ENCODE measurements around the gene ARF1. TPM values are rescaled to one million over a fixed set of nuclear protein-coding genes. Genes with fewer than 3 reads are reported as not detected.

Gene ARF1
- total RNA-seq, 1 donor from 2014 or later = 152 TPM

GRCh38 chr1:228050571-228051231 lies 31.8 kb upstream of the ARF1 start:
- no peak for DNase-seq

- no peak for DNase-seq
These were observed 24.1 kb upstream of the ARF1 start for GRCh38 chr1:228058172-228058948.

DNA sequence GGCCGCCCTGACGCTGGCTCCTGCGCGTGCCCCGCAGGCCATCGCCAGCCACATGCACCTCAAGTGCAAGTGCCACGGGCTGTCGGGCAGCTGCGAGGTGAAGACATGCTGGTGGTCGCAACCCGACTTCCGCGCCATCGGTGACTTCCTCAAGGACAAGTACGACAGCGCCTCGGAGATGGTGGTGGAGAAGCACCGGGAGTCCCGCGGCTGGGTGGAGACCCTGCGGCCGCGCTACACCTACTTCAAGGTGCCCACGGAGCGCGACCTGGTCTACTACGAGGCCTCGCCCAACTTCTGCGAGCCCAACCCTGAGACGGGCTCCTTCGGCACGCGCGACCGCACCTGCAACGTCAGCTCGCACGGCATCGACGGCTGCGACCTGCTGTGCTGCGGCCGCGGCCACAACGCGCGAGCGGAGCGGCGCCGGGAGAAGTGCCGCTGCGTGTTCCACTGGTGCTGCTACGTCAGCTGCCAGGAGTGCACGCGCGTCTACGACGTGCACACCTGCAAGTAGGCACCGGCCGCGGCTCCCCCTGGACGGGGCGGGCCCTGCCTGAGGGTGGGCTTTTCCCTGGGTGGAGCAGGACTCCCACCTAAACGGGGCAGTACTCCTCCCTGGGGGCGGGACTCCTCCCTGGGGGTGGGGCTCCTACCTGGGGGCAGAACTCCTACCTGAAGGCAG lies 23.4 kb upstream of the ARF1 start:
- no peak for DNase-seq

DNA sequence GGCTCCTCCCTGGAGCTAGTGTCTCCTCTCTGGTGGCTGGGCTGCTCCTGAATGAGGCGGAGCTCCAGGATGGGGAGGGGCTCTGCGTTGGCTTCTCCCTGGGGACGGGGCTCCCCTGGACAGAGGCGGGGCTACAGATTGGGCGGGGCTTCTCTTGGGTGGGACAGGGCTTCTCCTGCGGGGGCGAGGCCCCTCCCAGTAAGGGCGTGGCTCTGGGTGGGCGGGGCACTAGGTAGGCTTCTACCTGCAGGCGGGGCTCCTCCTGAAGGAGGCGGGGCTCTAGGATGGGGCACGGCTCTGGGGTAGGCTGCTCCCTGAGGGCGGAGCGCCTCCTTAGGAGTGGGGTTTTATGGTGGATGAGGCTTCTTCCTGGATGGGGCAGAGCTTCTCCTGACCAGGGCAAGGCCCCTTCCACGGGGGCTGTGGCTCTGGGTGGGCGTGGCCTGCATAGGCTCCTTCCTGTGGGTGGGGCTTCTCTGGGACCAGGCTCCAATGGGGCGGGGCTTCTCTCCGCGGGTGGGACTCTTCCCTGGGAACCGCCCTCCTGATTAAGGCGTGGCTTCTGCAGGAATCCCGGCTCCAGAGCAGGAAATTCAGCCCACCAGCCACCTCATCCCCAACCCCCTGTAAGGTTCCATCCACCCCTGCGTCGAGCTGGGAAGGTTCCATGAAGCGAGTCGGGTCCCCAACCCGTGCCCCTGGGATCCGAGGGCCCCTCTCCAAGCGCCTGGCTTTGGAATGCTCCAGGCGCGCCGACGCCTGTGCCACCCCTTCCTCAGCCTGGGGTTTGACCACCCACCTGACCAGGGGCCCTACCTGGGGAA lies 22.7 kb upstream of the ARF1 start:
- DNase-seq = peak; percentile 61

DNA sequence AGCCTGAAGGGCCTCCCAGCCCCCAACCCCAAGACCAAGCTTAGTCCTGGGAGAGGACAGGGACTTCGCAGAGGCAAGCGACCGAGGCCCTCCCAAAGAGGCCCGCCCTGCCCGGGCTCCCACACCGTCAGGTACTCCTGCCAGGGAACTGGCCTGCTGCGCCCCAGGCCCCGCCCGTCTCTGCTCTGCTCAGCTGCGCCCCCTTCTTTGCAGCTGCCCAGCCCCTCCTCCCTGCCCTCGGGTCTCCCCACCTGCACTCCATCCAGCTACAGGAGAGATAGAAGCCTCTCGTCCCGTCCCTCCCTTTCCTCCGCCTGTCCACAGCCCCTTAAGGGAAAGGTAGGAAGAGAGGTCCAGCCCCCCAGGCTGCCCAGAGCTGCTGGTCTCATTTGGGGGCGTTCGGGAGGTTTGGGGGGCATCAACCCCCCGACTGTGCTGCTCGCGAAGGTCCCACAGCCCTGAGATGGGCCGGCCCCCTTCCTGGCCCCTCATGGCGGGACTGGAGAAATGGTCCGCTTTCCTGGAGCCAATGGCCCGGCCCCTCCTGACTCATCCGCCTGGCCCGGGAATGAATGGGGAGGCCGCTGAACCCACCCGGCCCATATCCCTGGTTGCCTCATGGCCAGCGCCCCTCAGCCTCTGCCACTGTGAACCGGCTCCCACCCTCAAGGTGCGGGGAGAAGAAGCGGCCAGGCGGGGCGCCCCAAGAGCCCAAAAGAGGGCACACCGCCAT lies 21.9 kb upstream of the ARF1 start:
- DNase-seq = peak; percentile 20

- DNase-seq = no peak
These were observed 21.0 kb upstream of the ARF1 start for GRCh38 chr1:228061411-228062084.

DNA sequence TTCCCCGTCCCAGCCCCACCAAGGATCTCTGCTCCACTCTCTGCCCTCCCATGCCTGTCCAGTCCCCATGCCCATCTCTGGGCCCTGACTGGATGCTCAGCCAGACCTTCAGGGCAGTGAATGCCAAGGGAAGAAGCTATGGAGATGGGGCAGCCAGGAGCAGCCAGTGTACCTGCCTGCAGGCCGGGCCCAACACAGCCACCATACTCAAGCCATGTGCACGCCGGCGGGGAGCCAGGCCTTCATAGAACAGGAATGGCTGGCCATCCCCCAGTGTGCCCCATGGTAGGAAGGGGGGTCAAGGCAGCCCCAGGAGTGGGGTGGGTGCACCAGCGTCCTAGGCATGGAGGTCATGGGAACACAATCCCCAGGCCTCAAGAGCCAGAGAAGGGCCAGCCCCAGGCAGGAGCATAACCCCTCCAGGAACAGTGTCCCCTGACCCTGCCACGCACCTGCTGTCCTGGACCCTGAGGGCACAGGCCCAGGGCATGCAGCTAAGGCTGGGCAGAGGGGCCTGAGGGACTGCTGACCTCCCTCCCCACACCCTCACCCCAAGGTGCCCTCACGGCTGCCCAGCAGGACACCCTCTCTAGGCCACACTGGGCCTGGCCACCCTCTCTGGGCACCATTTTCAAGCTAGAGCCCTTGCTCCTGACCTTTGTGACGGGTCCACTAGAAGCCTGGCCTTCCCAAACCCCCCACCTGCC lies 20.3 kb upstream of the ARF1 start:
- no peak for DNase-seq

DNA sequence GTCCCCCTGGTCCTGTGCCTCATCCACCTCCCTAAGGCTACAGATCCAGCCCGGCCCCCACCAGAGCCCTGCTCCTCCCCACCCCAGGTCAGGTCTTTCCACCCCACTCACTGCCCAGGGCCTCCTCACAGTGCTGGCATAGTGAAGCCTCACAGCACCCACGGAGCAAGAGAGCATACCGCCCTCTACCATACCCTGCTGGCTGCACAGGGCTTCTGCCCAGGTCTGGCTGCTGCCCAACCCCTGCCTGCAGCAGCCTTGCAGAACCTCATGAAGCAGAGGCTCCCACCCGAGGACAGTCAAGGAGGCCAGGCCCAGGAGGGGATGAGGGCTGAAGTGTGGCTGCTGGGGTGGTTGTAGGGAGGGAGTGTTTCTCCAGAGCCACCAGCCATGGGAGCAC lies 19.7 kb upstream of the ARF1 start:
- no peak for DNase-seq

- DNase-seq = no peak
These were observed 19.0 kb upstream of the ARF1 start for GRCh38 chr1:228063251-228064191.

DNA sequence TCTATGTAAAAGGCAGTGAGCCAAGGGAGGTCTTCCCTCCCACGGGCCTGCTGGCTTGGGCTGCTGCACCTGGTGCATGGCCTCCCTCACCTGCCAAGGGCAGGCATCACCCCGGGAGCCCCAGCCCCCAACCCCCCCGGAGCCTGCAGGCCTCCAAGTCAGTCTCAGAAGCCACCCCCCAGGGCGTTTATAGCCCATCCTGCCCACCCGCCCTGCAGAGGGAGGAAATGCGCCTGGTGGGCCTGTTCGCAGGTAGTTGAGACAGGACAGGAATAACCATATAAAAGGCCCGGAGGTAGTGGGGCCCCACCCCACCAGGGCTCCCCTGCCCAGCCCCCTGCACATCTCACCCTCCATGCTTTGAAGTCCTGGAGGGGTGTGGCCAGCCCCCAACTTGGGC lies 18.2 kb upstream of the ARF1 start:
- no peak for DNase-seq

DNA sequence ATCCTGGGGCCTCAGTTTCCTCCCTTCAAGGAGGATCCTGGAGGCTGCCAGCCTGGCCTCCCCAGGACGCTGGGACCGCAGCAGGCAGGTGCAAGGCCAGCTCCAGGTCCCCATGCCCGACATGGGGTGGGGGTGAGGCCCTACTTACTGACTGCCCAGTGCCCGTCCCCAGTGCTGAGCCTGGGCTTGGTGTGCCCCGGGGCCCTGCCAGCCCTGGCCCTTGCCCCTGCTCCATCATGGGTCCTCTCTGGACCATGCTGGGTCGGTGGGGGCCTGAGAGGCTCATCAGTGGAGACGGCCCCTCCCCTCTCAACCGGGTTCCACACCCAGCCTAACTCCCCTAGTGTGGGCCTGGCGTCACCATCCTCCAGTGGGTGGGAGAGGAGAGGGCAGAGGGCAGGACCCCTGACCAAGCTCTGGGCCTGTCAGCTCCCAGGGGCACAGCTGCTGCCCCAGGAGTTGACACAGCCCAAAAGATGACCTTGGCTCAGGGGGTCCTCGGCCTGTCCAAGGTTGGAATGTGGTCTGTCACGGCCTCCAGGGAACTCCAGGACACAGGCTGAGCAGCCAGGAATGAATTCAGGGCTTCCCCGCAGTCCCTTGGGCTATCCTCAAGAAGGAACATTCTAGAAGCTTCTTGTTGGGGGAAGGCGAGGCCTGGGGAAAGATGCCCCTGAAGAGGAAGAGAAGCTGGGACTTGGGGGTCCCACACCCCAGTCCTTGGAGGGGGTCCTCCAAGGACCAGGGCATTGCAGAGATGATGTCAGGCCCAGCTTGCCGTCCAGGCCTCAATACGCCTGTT lies 17.6 kb upstream of the ARF1 start:
- DNase-seq = no peak

DNA sequence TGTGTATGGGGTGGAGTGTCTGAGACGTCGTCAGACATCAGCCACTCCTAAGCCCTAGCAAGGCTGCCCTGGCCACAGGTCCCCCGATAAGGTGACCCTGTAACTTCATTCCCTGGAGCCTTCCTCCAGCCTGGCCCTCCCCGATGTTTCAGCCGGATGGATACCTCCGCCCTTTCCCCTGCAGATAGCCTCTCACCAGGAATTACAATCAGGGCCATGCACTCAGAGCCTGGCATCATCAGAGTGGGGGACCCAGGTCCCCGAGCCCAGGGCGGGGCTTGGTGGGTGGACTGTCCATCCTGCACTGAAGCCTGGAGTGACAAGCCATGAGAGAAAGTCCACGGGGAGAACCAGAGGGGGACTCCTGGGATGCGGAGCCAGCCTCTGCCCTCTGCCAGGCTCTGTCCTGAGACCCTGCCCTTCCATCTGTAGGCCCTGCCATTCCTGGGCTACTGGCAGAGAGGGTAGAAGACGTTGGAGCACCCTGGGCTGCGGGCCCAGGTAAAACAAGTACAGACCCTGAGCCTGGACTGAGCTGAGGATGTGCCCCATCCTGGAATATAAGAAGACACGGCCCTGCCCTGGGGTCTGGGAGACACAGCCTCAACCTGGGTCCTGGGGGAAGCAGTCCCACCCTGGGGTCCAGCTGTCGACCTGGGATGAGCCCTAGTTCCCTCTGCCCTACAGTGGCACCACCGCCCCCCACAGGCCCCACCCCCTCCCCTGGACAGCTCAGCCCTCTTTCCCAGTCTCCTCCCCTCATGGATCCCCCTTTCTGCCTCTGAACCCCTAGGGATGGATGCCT lies 16.8 kb upstream of the ARF1 start:
- no peak for DNase-seq

- no peak for DNase-seq
These were observed 16.1 kb upstream of the ARF1 start for GRCh38 chr1:228066416-228066815.

GRCh38 chr1:228066891-228067654 lies 15.4 kb upstream of the ARF1 start:
- DNase-seq = no peak

DNA sequence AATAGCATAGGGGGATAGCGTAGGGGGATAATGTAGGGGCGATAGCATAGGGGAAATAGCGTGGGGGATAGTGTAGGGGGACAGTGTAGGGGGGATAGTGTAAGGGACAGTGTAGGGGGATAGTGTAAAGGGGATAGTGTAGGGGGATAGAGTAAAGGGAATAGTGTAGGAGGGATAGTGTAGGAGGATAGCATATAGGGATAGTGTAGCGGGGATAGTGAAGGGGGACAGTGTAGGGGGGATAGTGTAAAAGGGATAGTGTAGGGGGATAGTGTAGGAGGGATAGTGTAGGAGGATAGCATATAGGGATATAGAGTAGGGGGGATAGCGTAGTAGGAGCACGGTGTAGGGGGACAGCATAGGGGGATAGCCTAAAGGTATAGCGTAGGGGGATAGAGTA lies 14.1 kb upstream of the ARF1 start:
- no peak for DNase-seq

GRCh38 chr1:228070173-228070572 lies 12.3 kb upstream of the ARF1 start:
- DNase-seq = no peak

DNA sequence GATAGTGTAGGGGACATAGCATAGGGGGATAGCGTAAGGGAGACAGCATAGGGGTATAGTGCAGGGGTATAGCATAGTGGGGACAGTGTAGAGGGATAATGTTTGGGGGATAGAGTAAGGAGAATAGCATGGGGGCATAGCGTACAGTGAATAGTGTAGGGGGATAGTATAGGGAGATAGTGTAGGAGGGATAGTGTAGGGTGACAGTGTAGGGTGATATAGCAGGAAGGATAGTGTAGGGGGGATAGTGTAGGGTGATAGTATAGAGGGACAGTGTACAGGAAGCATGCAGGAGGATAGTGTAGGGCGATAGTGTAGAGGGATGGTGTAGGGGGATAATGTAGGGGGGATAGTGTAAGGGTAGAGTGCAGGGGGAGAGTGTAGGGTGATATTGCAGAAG lies 11.7 kb upstream of the ARF1 start:
- no peak for DNase-seq
